Trophoblast cell (in vitro differentiated cells and primary cell): ENCODE measurements around the gene CHRND. TPM values are rescaled to one million over a fixed set of nuclear protein-coding genes. Genes with fewer than 3 reads are reported as not detected.

Experiments
- DNase-seq, 2 donors: peaks; one replicate each; pipeline ENCODE4 v3.0.0-alpha.2; 2016
- H2AFZ ChIP-seq: 2 replicates; pipeline ENCODE4 v1.6.1; 2013; ENCODE audit warnings: low read length, moderate library complexity, mild to moderate bottlenecking; ENCODE audit not compliant: insufficient read depth, poor library complexity
- H2AK5ac ChIP-seq: 2 replicates; pipeline ENCODE4 v1.6.1; 2013; ENCODE audit warnings: mild to moderate bottlenecking, low read length
- H2BK120ac ChIP-seq: 2 replicates; pipeline ENCODE4 v1.6.1; 2013; ENCODE audit warnings: low read length, mild to moderate bottlenecking, moderate library complexity; ENCODE audit not compliant: insufficient read depth, poor library complexity
- H2BK12ac ChIP-seq: 2 replicates; pipeline ENCODE4 v1.6.1; 2013; ENCODE audit warnings: mild to moderate bottlenecking, low read length, moderate library complexity
- H2BK5ac ChIP-seq: 2 replicates; pipeline ENCODE4 v1.6.1; 2013; ENCODE audit warnings: low read length, low read depth, moderate library complexity, mild to moderate bottlenecking; ENCODE audit not compliant: poor library complexity
- H3K14ac ChIP-seq: 2 replicates; pipeline ENCODE4 v1.6.1; 2013; ENCODE audit warnings: mild to moderate bottlenecking, low read length
- H3K18ac ChIP-seq: 2 replicates; pipeline ENCODE4 v1.6.1; 2013; ENCODE audit warnings: mild to moderate bottlenecking, low read length
- H3K23ac ChIP-seq: 2 replicates; pipeline ENCODE4 v1.6.1; 2013; ENCODE audit warnings: low read length
- H3K27ac ChIP-seq: 2 replicates; pipeline ENCODE4 v1.5.1; 2013; ENCODE audit warnings: low read depth, mild to moderate bottlenecking, inconsistent platforms, low read length, moderate library complexity
- H3K27me3 ChIP-seq: 2 replicates; pipeline ENCODE4 v1.6.1; 2013; ENCODE audit warnings: inconsistent platforms, mild to moderate bottlenecking, low read length, moderate library complexity; ENCODE audit not compliant: insufficient read depth
- H3K36me3 ChIP-seq, 2 experiments: 1 replicate in 1 of 2; 2 replicates in 1 of 2; pipeline ENCODE4 v1.6.1; 2013; ENCODE audit warnings: low read length in 2 of 2, mild to moderate bottlenecking in 2 of 2, moderate library complexity in 1 of 2; ENCODE audit not compliant: insufficient read depth in 2 of 2, control insufficient read depth in 1 of 2
- H3K4ac ChIP-seq: 2 replicates; pipeline ENCODE4 v1.6.1; 2013; ENCODE audit warnings: low read depth, mild to moderate bottlenecking, low read length, moderate library complexity
- H3K4me1 ChIP-seq, 2 experiments: 1 replicate in 1 of 2; 2 replicates in 1 of 2; pipeline ENCODE4 v1.6.1; 2013; ENCODE audit warnings: low read length in 2 of 2, mild to moderate bottlenecking in 2 of 2, moderate library complexity in 1 of 2; ENCODE audit not compliant: insufficient read depth in 2 of 2, control insufficient read depth in 1 of 2
- H3K4me2 ChIP-seq: 2 replicates; pipeline ENCODE4 v1.6.1; 2013; ENCODE audit warnings: inconsistent platforms, mild to moderate bottlenecking, low read length, moderate library complexity
- H3K4me3 ChIP-seq: 2 replicates; pipeline ENCODE4 v1.5.1; 2013; ENCODE audit warnings: mild to moderate bottlenecking, low read depth, low read length, inconsistent platforms
- H3K79me1 ChIP-seq: one replicate; pipeline ENCODE4 v1.6.1; 2013; ENCODE audit warnings: low read length
- H3K79me2 ChIP-seq: 2 replicates; pipeline ENCODE4 v1.6.1; 2013; ENCODE audit warnings: low read length, mild to moderate bottlenecking; ENCODE audit not compliant: control insufficient read depth, insufficient read depth, poor library complexity
- H3K9ac ChIP-seq: 2 replicates; pipeline ENCODE4 v1.6.1; 2013; ENCODE audit warnings: mild to moderate bottlenecking, low read length
- H3K9me3 ChIP-seq: 2 replicates; pipeline ENCODE4 v1.6.1; 2013; ENCODE audit warnings: low read depth, mild to moderate bottlenecking, control low read depth, inconsistent platforms, low read length; ENCODE audit not compliant: insufficient read depth
- H4K12ac ChIP-seq: 2 replicates; pipeline ENCODE4 v1.6.1; 2013; ENCODE audit warnings: low read depth, mild to moderate bottlenecking, low read length, moderate library complexity
- H4K8ac ChIP-seq: 2 replicates; pipeline ENCODE4 v1.6.1; 2013; ENCODE audit warnings: low read depth, mild to moderate bottlenecking, low read length, moderate library complexity
- H4K91ac ChIP-seq: one replicate; pipeline ENCODE4 v1.6.1; 2013; ENCODE audit warnings: low read depth, mild to moderate bottlenecking, low read length, moderate library complexity
- WGBS: extraction: QIAGEN DNeasy Blood & Tissue Kit; methylation state at CpG from one replicate; pipeline ENCODE4 v1.1.7; 2013; ENCODE audit warnings: missing lambda C conversion rate; ENCODE audit not compliant: insufficient read length, insufficient coverage; ENCODE audit errors: extremely low coverage; 5-methylcytosine and 5-hydroxymethylcytosine counted together
- polyA plus RNA-seq: library from polyadenylated mRNA; stranded (reverse); fragments of 200-250 nt; gene quantifications from 2 replicates; pipeline ENCODE4 v1.2.3, GENCODE V29; 2013

Gene CHRND
- not detected in 2 replicates for polyA plus RNA-seq

GRCh38 chr2:232525791-232526371 is at the start of gene CHRND:
CHRND (plus strand) TSS chr2:232526160; CDS start chr2:232526216, 56 bp downstream.
- Histone ChIP-seq H3K14ac (no peak within 1 kb of the TSS), H4K91ac (no peak within 1 kb of the TSS), H3K27me3 (peaks cover 29% of the 10 kb centered on the region), H3K9me3 (peaks cover 2% of the 10 kb centered on the region), H2BK12ac (no peak within 1 kb of the TSS), H3K79me1 (no peaks in the 10 kb centered on the region), H4K8ac (no peak within 1 kb of the TSS), H3K4me1 (peaks cover 2 to 6% of the 10 kb centered on the region in 2 experiments), H3K79me2 (no peaks in the 10 kb centered on the region), H3K4me3 (no peak within 1 kb of the TSS), H3K4me2 (no peak within 1 kb of the TSS), H3K27ac (no peak within 1 kb of the TSS), H2BK5ac (no peak within 1 kb of the TSS), H3K9ac (no peak within 1 kb of the TSS), H3K18ac (no peak within 1 kb of the TSS), H3K23ac (no peak within 1 kb of the TSS), H4K12ac (no peak within 1 kb of the TSS), H2AFZ (no peak within 1 kb of the TSS), H2BK120ac (no peak within 1 kb of the TSS), H3K4ac (no peak within 1 kb of the TSS), H2AK5ac (no peak within 1 kb of the TSS), H3K36me3 (no peaks in the 10 kb centered on the region)
- no CpG with 5 or more reads among the region's 18 CpGs for WGBS
- DNase-seq = no peak

GRCh38 chr2:232476791-232477190 is 49.2 kb upstream of the CHRND start:
- Histone ChIP-seq H4K91ac (no peak overlapping the region), H3K14ac (no peak overlapping the region), H3K9ac (no peak overlapping the region), H2BK120ac (no peak overlapping the region), H2AFZ (no peak overlapping the region), H2AK5ac (no peak overlapping the region), H2BK12ac (no peak overlapping the region), H3K79me2 (no peaks in the 10 kb centered on the region), H3K4me1 (no peaks in the 10 kb centered on the region), H3K4me3 (no peak overlapping the region), H3K79me1 (no peaks in the 10 kb centered on the region), H3K27me3 (no peaks in the 10 kb centered on the region), H3K36me3 (no peaks in the 10 kb centered on the region), H2BK5ac (no peak overlapping the region), H3K18ac (no peak overlapping the region), H3K4me2 (no peak overlapping the region), H3K4ac (no peak overlapping the region), H4K12ac (no peak overlapping the region), H3K9me3 (peaks cover 2% of the 10 kb centered on the region), H3K27ac (no peak overlapping the region), H3K23ac (no peak overlapping the region), H4K8ac (no peak overlapping the region)
- DNase-seq = no peak
- WGBS = no CpG with 5 or more reads among the region's 7 CpGs

GRCh38 chr2:232477751-232478510 is 48.0 kb upstream of the CHRND start:
- H3K18ac ChIP-seq = no peak overlapping the region
- no peak overlapping the region for H3K4me2 ChIP-seq
- H2AK5ac ChIP-seq = no peak overlapping the region
- H2BK5ac ChIP-seq = no peak overlapping the region
- H2BK120ac ChIP-seq = no peak overlapping the region
- no peaks in the 10 kb centered on the region for H3K79me1 ChIP-seq
- no peaks in the 10 kb centered on the region for H3K27me3 ChIP-seq
- no peak overlapping the region for H3K4me3 ChIP-seq
- H4K91ac ChIP-seq = no peak overlapping the region
- H3K27ac ChIP-seq = no peak overlapping the region
- no peak overlapping the region for H3K9ac ChIP-seq
- no CpG with 5 or more reads among the region's 13 CpGs for WGBS
- no peak for DNase-seq
- no peaks in the 10 kb centered on the region for H3K36me3 ChIP-seq
- H3K9me3 ChIP-seq = peaks cover 4% of the 10 kb centered on the region
- no peak overlapping the region for H3K4ac ChIP-seq
- no peak overlapping the region for H4K8ac ChIP-seq
- H3K23ac ChIP-seq = no peak overlapping the region
- no peak overlapping the region for H3K14ac ChIP-seq
- H2BK12ac ChIP-seq = no peak overlapping the region
- H3K79me2 ChIP-seq = no peaks in the 10 kb centered on the region
- H2AFZ ChIP-seq = no peak overlapping the region
- H3K4me1 ChIP-seq = no peaks in the 10 kb centered on the region
- no peak overlapping the region for H4K12ac ChIP-seq

- H4K91ac ChIP-seq = no peak overlapping the region
- H4K12ac ChIP-seq = no peak overlapping the region
- H3K14ac ChIP-seq = no peak overlapping the region
- H3K27me3 ChIP-seq = peaks cover 3% of the 10 kb centered on the region
- H3K27ac ChIP-seq = no peak overlapping the region
- no peak overlapping the region for H3K4ac ChIP-seq
- H4K8ac ChIP-seq = no peak overlapping the region
- no peak overlapping the region for H2BK120ac ChIP-seq
- H3K4me1 ChIP-seq = no peaks in the 10 kb centered on the region
- peaks cover 4% of the 10 kb centered on the region for H3K9me3 ChIP-seq
- no peaks in the 10 kb centered on the region for H3K36me3 ChIP-seq
- no peak overlapping the region for H3K4me3 ChIP-seq
- H3K79me1 ChIP-seq = no peaks in the 10 kb centered on the region
- no peak overlapping the region for H2BK12ac ChIP-seq
- no peaks in the 10 kb centered on the region for H3K79me2 ChIP-seq
- no CpG with 5 or more reads among the region's 19 CpGs for WGBS
- no peak overlapping the region for H3K9ac ChIP-seq
- H2AK5ac ChIP-seq = no peak overlapping the region
- no peak overlapping the region for H3K18ac ChIP-seq
- no peak overlapping the region for H3K23ac ChIP-seq
- no peak overlapping the region for H2BK5ac ChIP-seq
- no peak overlapping the region for H2AFZ ChIP-seq
- no peak for DNase-seq
- H3K4me2 ChIP-seq = no peak overlapping the region
These were observed 47.2 kb upstream of the CHRND start for GRCh38 chr2:232478571-232479340.
